Gastrocnemius medialis (tissue), 4 donors: ENCODE data around the gene CAB39. TPM values are rescaled to one million over a fixed set of nuclear protein-coding genes. Genes with fewer than 3 reads are reported as not detected.
"Not testable (repeated sequence)": the region's sequence is repeated elsewhere in the genome, so short reads cannot be mapped to it uniquely, and the experiment has no call there.

Source experiments
- ATAC-seq, 2 donors: fragments of 150-250 bp; one replicate each; pipeline ENCODE4 v1.9.1; 2016
- DNase-seq, 2 donors: peaks; one replicate each; pipeline ENCODE4 v3.0.0-alpha.2; 2019
- H3K27ac ChIP-seq, 4 donors: fragments of 200-600 bp; sonication (generic); 1 replicate in 1 of 4; 2 replicates in 3 of 4; pipeline ENCODE4 v1.5.1; 2016 to 2018; ENCODE audit warnings: mild to moderate bottlenecking in 2 of 4, moderate library complexity in 1 of 4
- H3K27me3 ChIP-seq, 3 donors: fragments of 200-600 bp; sonication (generic) in 2 of 3; 1 replicate in 1 of 3; 2 replicates in 2 of 3; pipeline versions ENCODE4 v1.5.1 to v1.6.0; 2016 to 2019; ENCODE audit warnings: mild to moderate bottlenecking in 1 of 3, moderate library complexity in 1 of 3
- H3K36me3 ChIP-seq, 2 donors: fragments of 200-600 bp; sonication (generic) in 1 of 2; one replicate each; pipeline ENCODE4 v1.5.1; 2017 to 2018
- H3K4me1 ChIP-seq, 2 donors: fragments of 200-600 bp; sonication (generic) in 1 of 2; one replicate each; pipeline ENCODE4 v1.5.1; 2016 to 2017; ENCODE audit warnings: mild to moderate bottlenecking in 2 of 2
- H3K4me3 ChIP-seq, 4 donors: fragments of 200-600 bp; sonication (generic) in 3 of 4; 1 replicate in 1 of 4; 2 replicates in 3 of 4; pipeline ENCODE4 v1.5.1; 2016 to 2019; ENCODE audit warnings: mild to moderate bottlenecking in 2 of 4
- H3K9me3 ChIP-seq, 3 donors: fragments of 200-600 bp; sonication (generic) in 2 of 3; 1 replicate in 1 of 3; 2 replicates in 2 of 3; pipeline ENCODE4 v1.5.1; 2016 to 2019
- CTCF ChIP-seq, 5 experiments: fragments of 450-650 bp in 3 of 5; fragments of 200-600 bp in 2 of 5; sonication (generic) in 2 of 5; IDR thresholded peaks in 4 of 5; conservative IDR thresholded peaks in 1 of 5; 1 replicate in 4 of 5; 2 replicates in 1 of 5; pipeline ENCODE4 v1.5.1; 2016 to 2019; ENCODE audit warnings: antibody characterized with exemption in 5 of 5, mild to moderate bottlenecking in 3 of 5, moderate library complexity in 3 of 5
- POLR2A ChIP-seq, 2 donors: fragments of 450-650 bp; IDR thresholded peaks; one replicate each; pipeline ENCODE4 v1.6.1; 2017; ENCODE audit warnings: antibody characterized with exemption in 2 of 2, mild to moderate bottlenecking in 2 of 2, moderate library complexity in 2 of 2
- in situ Hi-C, 4 donors: fragments of 200-750 bp; cut with MboI; loops; one replicate each; pipeline versions ENCODE4 v1.15.0 to v1.8.0; 2017; ENCODE audit warnings: low sequenced_read_pairs in 4 of 4
- intact Hi-C: fragments of 100-400 bp; cut with DNase I; formaldehyde crosslinking; loops from one replicate; pipeline ENCODE4 v1.15.1; 2023; ENCODE audit warnings: low total_unique reads
- total RNA-seq, 4 donors: library from RNA; depleted of rRNA; stranded (reverse); fragments of >200 nt; gene quantifications; one replicate each; pipeline versions ENCODE4 v1.1.0 to v1.2.3, GENCODE V29; 2016

The CAB39 gene
- total RNA-seq, 4 donors from 2014 or later: 93.9 to 211 (median 133) TPM

- ATAC-seq: no peak
- H3K4me1 ChIP-seq: peaks cover 66 to 79% of the 10 kb centered on the region in 2 donors
These were observed 9.1 kb downstream of the CAB39 start for GRCh38 chr2:230721712-230722111.

GRCh38 chr2:230722207-230722885, 9.7 kb downstream of the CAB39 start:
- DNase-seq (no peak), ATAC-seq (no peak)
- intact Hi-C loops (no loop called here), in situ Hi-C loops (no loop called here)
- no peak for TF ChIP-seq CTCF (IDR thresholded peaks at IDR 0.05 in 4 of 5, conservative IDR thresholded peaks at IDR 0.05 in 1 of 5)
- no peak for TF ChIP-seq POLR2A (IDR thresholded peaks at IDR 0.05)
- Histone ChIP-seq H3K4me3 (peak overlapping the region in 2 of 4 donors; percentile 6 to 14), H3K27ac (peak overlapping the region; percentile 36 to 58 (median 48)), H3K36me3 (peaks cover 0 to 5% of the 10 kb centered on the region in 2 donors), H3K4me1 (peaks cover 62 to 75% of the 10 kb centered on the region in 2 donors), H3K27me3 (no peaks in the 10 kb centered on the region), H3K9me3 (no peaks in the 10 kb centered on the region)

More at GRCh38 chr2:230721712-230722111, 9.1 kb downstream of the CAB39 start:
- H3K27ac ChIP-seq: peak overlapping the region; percentile 30 to 91 (median 58)
- no peak for DNase-seq
- no peak overlapping the region for H3K4me3 ChIP-seq
- H3K27me3 ChIP-seq: no peaks in the 10 kb centered on the region
- in situ Hi-C loops: no loop called here
- H3K36me3 ChIP-seq: peaks cover 0 to 5% of the 10 kb centered on the region in 2 donors
- no peaks in the 10 kb centered on the region for H3K9me3 ChIP-seq
- TF ChIP-seq POLR2A (IDR thresholded peaks at IDR 0.05) (no peak), CTCF (IDR thresholded peaks at IDR 0.05 in 4 of 5, conservative IDR thresholded peaks at IDR 0.05 in 1 of 5) (no peak)
- intact Hi-C loops: no loop called here

- H3K4me1 ChIP-seq: peaks cover 52 to 65% of the 10 kb centered on the region in 2 donors
- no peak overlapping the region for H3K4me3 ChIP-seq
- H3K9me3 ChIP-seq: no peaks in the 10 kb centered on the region
- TF ChIP-seq CTCF (IDR thresholded peaks at IDR 0.05 in 4 of 5, conservative IDR thresholded peaks at IDR 0.05 in 1 of 5): no peak
- TF ChIP-seq POLR2A (IDR thresholded peaks at IDR 0.05): no peak
- H3K36me3 ChIP-seq: peaks cover 0 to 5% of the 10 kb centered on the region in 2 donors
- ATAC-seq: peak in 1 of 2 donors; percentile 22
- H3K27me3 ChIP-seq: no peaks in the 10 kb centered on the region
- intact Hi-C loops (no loop called here), in situ Hi-C loops (no loop called here)
- H3K27ac ChIP-seq: peak overlapping the region; percentile 36 to 58 (median 48)
- no peak for DNase-seq
These were observed 10.7 kb downstream of the CAB39 start for GRCh38 chr2:230723363-230723762.

- H3K9me3 ChIP-seq, H3K27ac ChIP-seq, H3K36me3 ChIP-seq, H3K27me3 ChIP-seq, intact Hi-C loops, DNase-seq, ATAC-seq, in situ Hi-C loops, H3K4me3 ChIP-seq: not testable (repeated sequence)
- H3K4me1 ChIP-seq: peaks cover 36 to 49% of the 10 kb centered on the region in 2 donors
These were observed 12.3 kb downstream of the CAB39 start for GRCh38 chr2:230724957-230725356.

GRCh38 chr2:230731512-230731911, 18.9 kb downstream of the CAB39 start:
- H3K27me3 ChIP-seq: no peaks in the 10 kb centered on the region
- in situ Hi-C loops (no loop called here), intact Hi-C loops (no loop called here)
- TF ChIP-seq CTCF (IDR thresholded peaks at IDR 0.05 in 4 of 5, conservative IDR thresholded peaks at IDR 0.05 in 1 of 5) (no peak), POLR2A (IDR thresholded peaks at IDR 0.05) (no peak)
- H3K9me3 ChIP-seq: no peaks in the 10 kb centered on the region
- DNase-seq: no peak
- H3K4me1 ChIP-seq: peaks cover 29 to 45% of the 10 kb centered on the region in 2 donors
- no peak overlapping the region for H3K4me3 ChIP-seq
- no peaks in the 10 kb centered on the region for H3K36me3 ChIP-seq
- peak overlapping the region in 1 of 4 donors; percentile 28 for H3K27ac ChIP-seq
- no peak for ATAC-seq
